Memory B cell (primary cell): ENCODE data around the gene UBC.

Experiments used
- ATAC-seq: fragments of 150-1000 bp; cut with Tn5 transposase; 2 replicates; pipeline ENCODE4 v1.10.0; 2021; ENCODE audit warnings: low read depth, mild to moderate bottlenecking, moderate library complexity
- DNase-seq, 2 donors: peaks; one replicate each; pipeline ENCODE4 v3.0.0; 2022; ENCODE audit warnings: low spot score in 2 of 2
- H3K27ac Mint-ChIP-seq: one replicate; pipeline ENCODE4 v1.8.0; 2022; ENCODE audit warnings: mild to moderate bottlenecking, moderate library complexity, mixed read lengths
- H3K27me3 Mint-ChIP-seq: one replicate; pipeline ENCODE4 v1.8.0; 2022; ENCODE audit warnings: mixed read lengths
- H3K36me3 Mint-ChIP-seq: one replicate; pipeline ENCODE4 v1.8.0; 2022; ENCODE audit warnings: mild to moderate bottlenecking, mixed read lengths
- H3K4me1 Mint-ChIP-seq: one replicate; pipeline ENCODE4 v1.8.0; 2022; ENCODE audit warnings: mixed read lengths
- H3K4me3 Mint-ChIP-seq: one replicate; pipeline ENCODE4 v1.8.0; 2022; ENCODE audit warnings: mild to moderate bottlenecking, moderate library complexity, mixed read lengths
- H3K9me3 Mint-ChIP-seq: one replicate; pipeline ENCODE4 v1.8.0; 2022; ENCODE audit warnings: mixed read lengths

The UBC gene

GRCh38 chr12:124914392-124915238 lies at the start of gene UBC:
Gene UBC (minus strand): TSS chr12:124914650. CDS start chr12:124913771, 879 bp downstream.
- peak within 1 kb of the TSS; percentile 99 for H3K4me3 Mint-ChIP-seq
- peaks cover 26% of the 10 kb centered on the region for H3K36me3 Mint-ChIP-seq
- H3K4me1 Mint-ChIP-seq: peaks cover 61% of the 10 kb centered on the region
- H3K9me3 Mint-ChIP-seq: no peaks in the 10 kb centered on the region
- DNase-seq: peak; percentile 94 to 98
- H3K27ac Mint-ChIP-seq: peak within 1 kb of the TSS; percentile 99
- no peaks in the 10 kb centered on the region for H3K27me3 Mint-ChIP-seq
- ATAC-seq: peak; percentile 32

GRCh38 chr12:124963211-124963610 lies 48.8 kb upstream of the UBC start:
- ATAC-seq (no peak), DNase-seq (no peak)
- no peak overlapping the region for H3K27ac Mint-ChIP-seq
- peaks cover 22% of the 10 kb centered on the region for H3K36me3 Mint-ChIP-seq
- no peak overlapping the region for H3K4me3 Mint-ChIP-seq
- no peaks in the 10 kb centered on the region for H3K27me3 Mint-ChIP-seq
- no peaks in the 10 kb centered on the region for H3K9me3 Mint-ChIP-seq
- H3K4me1 Mint-ChIP-seq: no peaks in the 10 kb centered on the region

- Mint-ChIP-seq H3K4me1 (no peaks in the 10 kb centered on the region), H3K36me3 (peaks cover 27% of the 10 kb centered on the region), H3K4me3 (no peak overlapping the region), H3K27me3 (no peaks in the 10 kb centered on the region), H3K27ac (no peak overlapping the region), H3K9me3 (no peaks in the 10 kb centered on the region)
- DNase-seq (no peak), ATAC-seq (no peak)
These were observed 46.6 kb upstream of the UBC start for GRCh38 chr12:124961055-124961454.

- no peak for ATAC-seq
- Mint-ChIP-seq H3K9me3 (no peaks in the 10 kb centered on the region), H3K4me1 (no peaks in the 10 kb centered on the region), H3K36me3 (peaks cover 19% of the 10 kb centered on the region), H3K27ac (no peak overlapping the region), H3K4me3 (no peak overlapping the region), H3K27me3 (no peaks in the 10 kb centered on the region)
- DNase-seq: no peak
These were observed 42.1 kb upstream of the UBC start for GRCh38 chr12:124956571-124956970.

- no peak for DNase-seq
- no peaks in the 10 kb centered on the region for H3K4me1 Mint-ChIP-seq
- no peaks in the 10 kb centered on the region for H3K27me3 Mint-ChIP-seq
- H3K4me3 Mint-ChIP-seq: no peak overlapping the region
- peak overlapping the region; percentile 38 for H3K27ac Mint-ChIP-seq
- no peak for ATAC-seq
- peaks cover 26% of the 10 kb centered on the region for H3K36me3 Mint-ChIP-seq
- no peaks in the 10 kb centered on the region for H3K9me3 Mint-ChIP-seq
These were observed 40.3 kb upstream of the UBC start for GRCh38 chr12:124954771-124955170.

- Mint-ChIP-seq H3K4me1 (no peaks in the 10 kb centered on the region), H3K27me3 (no peaks in the 10 kb centered on the region), H3K36me3 (peaks cover 30% of the 10 kb centered on the region), H3K9me3 (no peaks in the 10 kb centered on the region), H3K27ac (peak overlapping the region; percentile 68), H3K4me3 (no peak overlapping the region)
- no peak for ATAC-seq
- DNase-seq: no peak
These were observed 39.4 kb upstream of the UBC start for GRCh38 chr12:124953689-124954405.

- Mint-ChIP-seq H3K4me1 (no peaks in the 10 kb centered on the region), H3K4me3 (no peak overlapping the region), H3K9me3 (no peaks in the 10 kb centered on the region), H3K27ac (no peak overlapping the region), H3K27me3 (no peaks in the 10 kb centered on the region), H3K36me3 (peaks cover 28% of the 10 kb centered on the region)
- ATAC-seq: no peak
- no peak for DNase-seq
These were observed 38.4 kb upstream of the UBC start for GRCh38 chr12:124952801-124953200.

- H3K4me1 Mint-ChIP-seq: no peaks in the 10 kb centered on the region
These were observed 37.8 kb upstream of the UBC start for GRCh38 chr12:124952295-124952694.

GRCh38 chr12:124949779-124950728 lies 35.6 kb upstream of the UBC start:
- Mint-ChIP-seq H3K27ac (no peak overlapping the region), H3K4me3 (no peak overlapping the region)

More at GRCh38 chr12:124952295-124952694, 37.8 kb upstream of the UBC start:
- DNase-seq (no peak), ATAC-seq (no peak)
- Mint-ChIP-seq H3K9me3 (no peaks in the 10 kb centered on the region), H3K27ac (no peak overlapping the region), H3K4me3 (no peak overlapping the region), H3K27me3 (no peaks in the 10 kb centered on the region), H3K36me3 (peaks cover 27% of the 10 kb centered on the region)

GRCh38 chr12:124949066-124949465 lies 34.6 kb upstream of the UBC start:
- peaks cover 29% of the 10 kb centered on the region for H3K36me3 Mint-ChIP-seq

More at GRCh38 chr12:124949779-124950728, 35.6 kb upstream of the UBC start:
- Mint-ChIP-seq H3K9me3 (no peaks in the 10 kb centered on the region), H3K27me3 (no peaks in the 10 kb centered on the region), H3K4me1 (no peaks in the 10 kb centered on the region), H3K36me3 (peaks cover 30% of the 10 kb centered on the region)
- ATAC-seq (no peak), DNase-seq (no peak)

GRCh38 chr12:124947561-124948398 lies 33.3 kb upstream of the UBC start:
- no peaks in the 10 kb centered on the region for H3K27me3 Mint-ChIP-seq
- H3K4me1 Mint-ChIP-seq: no peaks in the 10 kb centered on the region
- no peaks in the 10 kb centered on the region for H3K9me3 Mint-ChIP-seq
- H3K4me3 Mint-ChIP-seq: no peak overlapping the region
- no peak for DNase-seq
- no peak for ATAC-seq
- peaks cover 25% of the 10 kb centered on the region for H3K36me3 Mint-ChIP-seq
- H3K27ac Mint-ChIP-seq: no peak overlapping the region

More at GRCh38 chr12:124949066-124949465, 34.6 kb upstream of the UBC start:
- H3K4me3 Mint-ChIP-seq: no peak overlapping the region
- H3K27ac Mint-ChIP-seq: no peak overlapping the region
- no peaks in the 10 kb centered on the region for H3K27me3 Mint-ChIP-seq
- no peaks in the 10 kb centered on the region for H3K9me3 Mint-ChIP-seq
- no peaks in the 10 kb centered on the region for H3K4me1 Mint-ChIP-seq
- DNase-seq (no peak), ATAC-seq (no peak)

GRCh38 chr12:124947013-124947412 lies 32.6 kb upstream of the UBC start:
- H3K36me3 Mint-ChIP-seq: peaks cover 25% of the 10 kb centered on the region
- H3K9me3 Mint-ChIP-seq: no peaks in the 10 kb centered on the region
- no peaks in the 10 kb centered on the region for H3K4me1 Mint-ChIP-seq
- no peak for DNase-seq
- H3K27ac Mint-ChIP-seq: no peak overlapping the region
- no peak for ATAC-seq
- no peak overlapping the region for H3K4me3 Mint-ChIP-seq
- H3K27me3 Mint-ChIP-seq: no peaks in the 10 kb centered on the region

GRCh38 chr12:124946447-124946793 lies 32.0 kb upstream of the UBC start:
- Mint-ChIP-seq H3K9me3 (no peaks in the 10 kb centered on the region), H3K4me1 (no peaks in the 10 kb centered on the region), H3K4me3 (no peak overlapping the region), H3K36me3 (peaks cover 24% of the 10 kb centered on the region), H3K27me3 (no peaks in the 10 kb centered on the region), H3K27ac (no peak overlapping the region)
- no peak for DNase-seq
- no peak for ATAC-seq
